NB4 (cell line): ENCODE data around the gene CCDC77.
A peak's percentile ranks its signal among the peaks of the same experiment; 100 is the strongest.

Source experiments
- DNase-seq: peaks from one replicate; pipeline ENCODE4 v3.0.0; 2010; ENCODE audit warnings: low read depth
- H3K4me3 ChIP-seq: one replicate; pipeline ENCODE4 v1.5.1; 2011; ENCODE audit warnings: mild to moderate bottlenecking, low read depth, low read length, moderate library complexity
- MYC ChIP-seq: IDR thresholded peaks from 2 replicates; pipeline ENCODE4 v1.6.1; 2011; ENCODE audit warnings: low read depth, low read length
- POLR2A ChIP-seq: IDR thresholded peaks from 2 replicates; pipeline ENCODE4 v1.6.1; 2011; ENCODE audit warnings: mild to moderate bottlenecking; ENCODE audit not compliant: insufficient read length; ENCODE audit errors: extremely low read depth
- TF ChIP-seq, protein P1 (sequence below): IDR thresholded peaks from one replicate; pipeline ENCODE4 v1.5.1; 2012; ENCODE audit warnings: low read depth, low read length
- TF ChIP-seq, protein P2 (sequence below): IDR thresholded peaks from 2 replicates; pipeline ENCODE4 v1.6.1; 2011; ENCODE audit warnings: low read depth, low read length

The CCDC77 gene

DNA sequence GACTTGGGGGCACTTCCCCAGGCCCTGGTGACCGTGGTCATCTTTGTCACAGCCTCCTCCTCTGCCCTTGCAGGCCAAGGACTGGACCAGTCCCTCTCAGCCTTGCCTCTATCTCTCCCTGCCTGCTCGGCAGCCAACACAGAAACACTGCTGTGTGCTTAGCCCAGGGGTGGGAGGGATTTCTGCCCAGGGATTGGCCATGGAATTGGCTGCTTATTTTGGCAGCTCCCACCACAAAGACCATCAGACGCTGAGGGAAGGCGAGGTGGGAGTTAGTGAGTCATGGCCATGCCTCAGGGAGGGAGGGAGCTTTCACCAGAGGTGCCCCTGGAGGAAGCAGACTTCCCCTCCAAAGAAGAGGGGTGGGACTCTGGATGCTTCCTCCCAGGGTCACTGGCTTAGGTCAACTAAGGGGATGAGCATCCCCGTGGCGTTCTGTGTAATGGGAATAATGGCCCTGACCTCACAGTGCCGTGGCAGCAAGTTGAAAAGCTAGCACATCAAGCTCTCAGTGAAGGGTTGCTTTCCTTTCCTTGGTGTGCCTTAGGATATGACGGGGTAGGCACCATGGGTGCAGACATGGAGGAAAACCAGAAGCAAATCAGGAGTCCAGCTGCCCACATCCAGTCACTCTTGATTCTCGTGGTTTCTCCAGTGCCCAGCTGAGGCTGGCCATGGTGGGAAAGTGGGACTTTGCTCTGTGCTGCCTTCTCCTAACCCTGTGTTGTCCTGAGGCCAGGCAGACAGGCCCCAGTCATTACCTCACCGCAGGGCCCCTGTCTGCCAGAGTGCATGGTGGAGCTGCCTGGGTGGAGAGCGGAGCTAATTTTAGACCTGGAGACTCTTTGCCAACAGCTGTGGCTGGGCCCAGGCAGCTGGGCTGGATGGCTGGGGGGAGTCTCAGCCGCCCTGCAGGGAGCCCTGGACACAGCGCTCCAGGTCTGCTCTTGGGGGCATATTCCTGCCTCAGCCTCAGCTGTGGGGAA, 79.7 kb downstream of the CCDC77 start:
- DNase-seq: peak; percentile 65
- no peak overlapping the region for H3K4me3 ChIP-seq
- TF ChIP-seq POLR2A (no peak), MYC (no peak)
- TF ChIP-seq, protein P1, sequence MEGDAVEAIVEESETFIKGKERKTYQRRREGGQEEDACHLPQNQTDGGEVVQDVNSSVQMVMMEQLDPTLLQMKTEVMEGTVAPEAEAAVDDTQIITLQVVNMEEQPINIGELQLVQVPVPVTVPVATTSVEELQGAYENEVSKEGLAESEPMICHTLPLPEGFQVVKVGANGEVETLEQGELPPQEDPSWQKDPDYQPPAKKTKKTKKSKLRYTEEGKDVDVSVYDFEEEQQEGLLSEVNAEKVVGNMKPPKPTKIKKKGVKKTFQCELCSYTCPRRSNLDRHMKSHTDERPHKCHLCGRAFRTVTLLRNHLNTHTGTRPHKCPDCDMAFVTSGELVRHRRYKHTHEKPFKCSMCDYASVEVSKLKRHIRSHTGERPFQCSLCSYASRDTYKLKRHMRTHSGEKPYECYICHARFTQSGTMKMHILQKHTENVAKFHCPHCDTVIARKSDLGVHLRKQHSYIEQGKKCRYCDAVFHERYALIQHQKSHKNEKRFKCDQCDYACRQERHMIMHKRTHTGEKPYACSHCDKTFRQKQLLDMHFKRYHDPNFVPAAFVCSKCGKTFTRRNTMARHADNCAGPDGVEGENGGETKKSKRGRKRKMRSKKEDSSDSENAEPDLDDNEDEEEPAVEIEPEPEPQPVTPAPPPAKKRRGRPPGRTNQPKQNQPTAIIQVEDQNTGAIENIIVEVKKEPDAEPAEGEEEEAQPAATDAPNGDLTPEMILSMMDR: no peak
- TF ChIP-seq, protein P2, sequence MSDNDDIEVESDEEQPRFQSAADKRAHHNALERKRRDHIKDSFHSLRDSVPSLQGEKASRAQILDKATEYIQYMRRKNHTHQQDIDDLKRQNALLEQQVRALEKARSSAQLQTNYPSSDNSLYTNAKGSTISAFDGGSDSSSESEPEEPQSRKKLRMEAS: no peak

DNA sequence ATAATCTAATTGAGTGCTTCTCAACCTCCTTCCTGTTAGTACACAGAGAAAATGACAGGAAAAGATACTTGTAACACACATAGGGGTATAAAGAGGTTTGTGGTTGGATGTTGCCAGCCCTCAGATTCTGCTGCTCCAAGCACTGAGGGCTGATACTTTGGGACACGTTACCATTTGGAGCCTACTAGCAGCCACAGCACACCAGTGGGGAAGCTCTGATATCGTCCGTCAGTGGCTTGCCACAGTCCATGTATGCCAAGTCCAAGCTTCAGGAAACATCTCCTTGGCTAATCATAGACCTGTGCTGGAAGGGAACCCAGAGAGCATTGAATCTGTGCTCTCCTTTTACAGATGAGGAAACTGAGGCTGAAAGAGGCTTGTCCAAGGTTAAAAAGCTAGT, 80.6 kb downstream of the CCDC77 start:
- TF ChIP-seq MYC (no peak), POLR2A (no peak)
- TF ChIP-seq, protein P1: no peak
- TF ChIP-seq, protein P2: no peak
- no peak for DNase-seq
- H3K4me3 ChIP-seq: no peak overlapping the region

DNA sequence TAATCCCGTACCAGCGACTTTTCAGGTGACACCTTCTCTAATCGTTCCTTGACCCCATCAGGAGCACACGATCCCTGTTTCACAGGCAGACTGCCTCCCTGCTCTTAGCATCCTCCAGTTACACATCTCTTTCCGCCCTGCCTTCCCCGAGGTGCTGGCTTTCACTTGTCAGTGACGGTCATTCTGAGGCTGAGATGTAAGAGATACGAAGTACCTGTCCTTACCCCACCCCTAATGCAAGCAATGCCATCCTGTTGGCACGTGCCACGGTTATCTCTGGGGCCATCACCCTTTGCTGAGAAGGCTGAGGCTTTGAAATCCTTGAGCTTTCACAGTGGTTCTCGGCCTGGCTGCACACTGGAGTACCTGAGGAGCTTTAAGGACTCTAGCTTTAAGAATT, 82.7 kb downstream of the CCDC77 start:
- no peak overlapping the region for H3K4me3 ChIP-seq
- TF ChIP-seq, protein P1: no peak
- TF ChIP-seq MYC: no peak
- TF ChIP-seq, protein P2: no peak
- no peak for DNase-seq

DNA sequence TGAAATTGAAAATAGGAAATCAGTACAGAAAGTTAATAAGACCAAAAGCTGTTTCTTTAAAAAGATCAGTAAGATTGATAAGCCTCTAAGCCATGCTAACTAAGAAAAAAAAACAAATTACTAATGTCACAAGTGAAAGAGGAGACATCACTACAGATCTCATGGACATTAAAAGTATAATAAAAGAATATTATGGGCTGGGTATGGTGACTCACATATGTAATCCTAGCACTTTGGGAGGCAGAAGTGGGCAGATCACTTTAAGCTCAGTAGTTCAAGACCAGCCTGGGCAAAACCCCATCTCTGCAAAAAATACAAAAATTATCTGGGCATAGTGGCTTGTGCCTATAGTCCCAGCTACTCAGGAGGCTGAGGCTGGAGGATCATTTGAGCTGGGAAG, 88.8 kb downstream of the CCDC77 start:
- TF ChIP-seq MYC (no peak), POLR2A (no peak)
- TF ChIP-seq, protein P1: no peak
- TF ChIP-seq, protein P2: no peak
- no peak for DNase-seq
- no peak overlapping the region for H3K4me3 ChIP-seq
